HEK293 (cell line): Measurements from ENCODE around the gene CRYBA1.

ENCODE experiments used
- GLIS1 ChIP-seq: fragments of 450-650 bp; formaldehyde crosslinking; IDR thresholded peaks from 2 replicates; pipeline ENCODE4 v1.5.1; 2016; ENCODE audit warnings: missing biosample characterization, missing genetic modification characterization
- KLF8 ChIP-seq: fragments of 450-650 bp; formaldehyde crosslinking; IDR thresholded peaks from 2 replicates; pipeline ENCODE4 v1.5.1; 2016; ENCODE audit warnings: missing biosample characterization, missing genetic modification characterization
- MZF1 ChIP-seq: fragments of 450-650 bp; formaldehyde crosslinking; IDR thresholded peaks from 2 replicates; pipeline ENCODE4 v1.5.1; 2017; ENCODE audit warnings: missing biosample characterization, missing genetic modification characterization, borderline replicate concordance
- PATZ1 ChIP-seq: fragments of 450-650 bp; formaldehyde crosslinking; IDR thresholded peaks from 2 replicates; pipeline ENCODE4 v1.5.1; 2016; ENCODE audit warnings: missing biosample characterization, missing genetic modification characterization
- RBAK ChIP-seq: fragments of 450-650 bp; formaldehyde crosslinking; IDR thresholded peaks from 2 replicates; pipeline ENCODE4 v1.5.1; 2016; ENCODE audit warnings: missing biosample characterization, missing genetic modification characterization
- SCRT1 ChIP-seq: fragments of 450-650 bp; formaldehyde crosslinking; IDR thresholded peaks from 2 replicates; pipeline ENCODE4 v1.5.1; 2016; ENCODE audit warnings: missing biosample characterization, missing genetic modification characterization, borderline replicate concordance
- SP3 ChIP-seq: fragments of 450-650 bp; formaldehyde crosslinking; IDR thresholded peaks from 2 replicates; pipeline ENCODE4 v1.5.1; 2016; ENCODE audit warnings: missing biosample characterization, missing genetic modification characterization
- TCF7L2 ChIP-seq: IDR thresholded peaks from 2 replicates; pipeline ENCODE4 v1.6.1; 2011; ENCODE audit warnings: low read depth, mild to moderate bottlenecking, inconsistent platforms, low read length, moderate library complexity, borderline replicate concordance
- TRIM28 ChIP-seq: IDR thresholded peaks from 2 replicates; pipeline ENCODE4 v1.6.1; 2011; ENCODE audit warnings: low read length, control low read depth, borderline replicate concordance
- ZBTB44 ChIP-seq: fragments of 450-650 bp; IDR thresholded peaks from 2 replicates; pipeline ENCODE4 v1.5.1; 2018; ENCODE audit warnings: missing biosample characterization, mild to moderate bottlenecking, missing genetic modification characterization
- ZBTB7A ChIP-seq: fragments of 450-650 bp; formaldehyde crosslinking; IDR thresholded peaks from 2 replicates; pipeline ENCODE4 v1.5.1; 2016; ENCODE audit warnings: low read depth, missing biosample characterization, missing genetic modification characterization
- ZEB2 ChIP-seq: fragments of 450-650 bp; formaldehyde crosslinking; IDR thresholded peaks from 2 replicates; pipeline ENCODE4 v1.5.1; 2016; ENCODE audit warnings: missing biosample characterization, missing genetic modification characterization
- ZFHX2 ChIP-seq: fragments of 450-650 bp; formaldehyde crosslinking; conservative IDR thresholded peaks from 2 replicates; pipeline ENCODE4 v1.5.1; 2016; ENCODE audit warnings: missing biosample characterization, missing genetic modification characterization
- ZIC2 ChIP-seq: fragments of 450-650 bp; formaldehyde crosslinking; IDR thresholded peaks from 2 replicates; pipeline ENCODE4 v1.5.1; 2016; ENCODE audit warnings: missing biosample characterization, missing genetic modification characterization
- ZNF132 ChIP-seq: fragments of 450-650 bp; formaldehyde crosslinking; IDR thresholded peaks from 2 replicates; pipeline ENCODE4 v1.5.1; 2017; ENCODE audit warnings: missing biosample characterization, missing genetic modification characterization, borderline replicate concordance
- ZNF140 ChIP-seq: fragments of 450-650 bp; formaldehyde crosslinking; IDR thresholded peaks from 2 replicates; pipeline ENCODE4 v1.5.1; 2016; ENCODE audit warnings: missing biosample characterization, missing genetic modification characterization
- ZNF2 ChIP-seq: fragments of 450-650 bp; formaldehyde crosslinking; IDR thresholded peaks from 2 replicates; pipeline ENCODE4 v1.5.1; 2016; ENCODE audit warnings: missing biosample characterization, missing genetic modification characterization
- ZNF26 ChIP-seq: fragments of 450-650 bp; formaldehyde crosslinking; IDR thresholded peaks from 2 replicates; pipeline ENCODE4 v1.5.1; 2016; ENCODE audit warnings: missing biosample characterization, missing genetic modification characterization
- ZNF341 ChIP-seq: fragments of 450-650 bp; formaldehyde crosslinking; IDR thresholded peaks from 2 replicates; pipeline ENCODE4; 2016; ENCODE audit warnings: low read depth, missing biosample characterization, missing genetic modification characterization
- ZNF394 ChIP-seq: fragments of 450-650 bp; formaldehyde crosslinking; IDR thresholded peaks from 2 replicates; pipeline ENCODE4 v1.5.1; 2016; ENCODE audit warnings: missing biosample characterization, missing genetic modification characterization, mild to moderate bottlenecking, moderate library complexity, borderline replicate concordance
- ZNF433 ChIP-seq: fragments of 450-650 bp; formaldehyde crosslinking; IDR thresholded peaks from 2 replicates; pipeline ENCODE4 v1.5.1; 2016; ENCODE audit warnings: missing biosample characterization, missing genetic modification characterization, low read depth
- ZNF501 ChIP-seq: fragments of 450-650 bp; formaldehyde crosslinking; IDR thresholded peaks from 2 replicates; pipeline ENCODE4 v1.5.1; 2016; ENCODE audit warnings: missing biosample characterization, missing genetic modification characterization
- ZNF518A ChIP-seq: fragments of 450-650 bp; formaldehyde crosslinking; conservative IDR thresholded peaks from 2 replicates; pipeline ENCODE4 v1.5.1; 2016; ENCODE audit warnings: low read depth, missing biosample characterization, missing genetic modification characterization
- ZNF664 ChIP-seq: fragments of 450-650 bp; formaldehyde crosslinking; IDR thresholded peaks from 2 replicates; pipeline ENCODE4 v1.5.1; 2016; ENCODE audit warnings: missing biosample characterization, missing genetic modification characterization
- ZNF670 ChIP-seq: fragments of 450-650 bp; formaldehyde crosslinking; IDR thresholded peaks from 2 replicates; pipeline ENCODE4 v1.5.1; 2016; ENCODE audit warnings: missing biosample characterization, missing genetic modification characterization, low read depth
- ZNF837 ChIP-seq: fragments of 450-650 bp; formaldehyde crosslinking; IDR thresholded peaks from 2 replicates; pipeline ENCODE4 v1.5.1; 2016; ENCODE audit warnings: missing biosample characterization, missing genetic modification characterization
- ZNF843 ChIP-seq: fragments of 450-650 bp; formaldehyde crosslinking; IDR thresholded peaks from 2 replicates; pipeline ENCODE4 v1.5.1; 2016; ENCODE audit warnings: missing biosample characterization, missing genetic modification characterization

Gene CRYBA1

GRCh38 chr17:29292992-29293889 is 46.6 kb downstream of the CRYBA1 start (continued):
- TF ChIP-seq TCF7L2 (no peak), ZNF518A (tag by site-specific recombination) (no peak), TRIM28 (no peak), ZNF837 (tag by site-specific recombination) (no peak), ZNF140 (no peak), ZFHX2 (tag by site-specific recombination) (0 out of 2 replicates have a peak, but pooled peaks have one; percentile 7), ZBTB7A (peak; percentile 98), KLF8 (tag by site-specific recombination) (peak; percentile 54; the same call in 1 of the 2 replicates), ZNF2 (tag by site-specific recombination) (peak; percentile 71; the same call in 1 of the 2 replicates), SP3 (tag by site-specific recombination) (no peak), ZNF26 (tag by site-specific recombination) (no peak), ZIC2 (tag by site-specific recombination) (peak; percentile 60), SCRT1 (peak; percentile 88; the same call in 1 of the 2 replicates), ZNF132 (tag by site-specific recombination) (no peak), MZF1 (tag by site-specific recombination) (no peak), PATZ1 (tag by site-specific recombination) (peak; percentile 98), ZNF394 (tag by site-specific recombination) (0 out of 2 replicates have a peak, but pooled peaks have one; percentile 13), ZBTB44 (tag by site-specific recombination) (no peak), RBAK (tag by site-specific recombination) (no peak), ZNF501 (peak; percentile 54), ZNF341 (peak; percentile 35; the same call in 1 of the 2 replicates), ZNF843 (0 out of 2 replicates have a peak, but pooled peaks have one; percentile 27), GLIS1 (tag by site-specific recombination) (peak; percentile 44), ZNF433 (tag by site-specific recombination) (no peak), ZNF664 (tag by site-specific recombination) (no peak), ZNF670 (no peak), ZEB2 (tag by site-specific recombination) (peak; percentile 89)
